ENCODE data around the gene FAF1.

GRCh38 chr1:50644447-50645105 is 315.5 kb downstream of the FAF1 start:
- no peak for TF ChIP-seq EZH2phosphoT487 (IDR thresholded peaks at IDR 0.05; ENCODE audit: insufficient read depth, low read depth)
- no peak for TF ChIP-seq EZH2 (IDR thresholded peaks at IDR 0.05; ENCODE audit: insufficient read depth, poor library complexity, severe bottlenecking)

All from GM23248 (cell line).